ENCODE data around the gene PBOV1. TPM values are rescaled to one million over a fixed set of nuclear protein-coding genes. Genes with fewer than 3 reads are reported as not detected.

PBOV1 gene
- total RNA-seq, 1 experiment from 2014 or later = not detected

DNA sequence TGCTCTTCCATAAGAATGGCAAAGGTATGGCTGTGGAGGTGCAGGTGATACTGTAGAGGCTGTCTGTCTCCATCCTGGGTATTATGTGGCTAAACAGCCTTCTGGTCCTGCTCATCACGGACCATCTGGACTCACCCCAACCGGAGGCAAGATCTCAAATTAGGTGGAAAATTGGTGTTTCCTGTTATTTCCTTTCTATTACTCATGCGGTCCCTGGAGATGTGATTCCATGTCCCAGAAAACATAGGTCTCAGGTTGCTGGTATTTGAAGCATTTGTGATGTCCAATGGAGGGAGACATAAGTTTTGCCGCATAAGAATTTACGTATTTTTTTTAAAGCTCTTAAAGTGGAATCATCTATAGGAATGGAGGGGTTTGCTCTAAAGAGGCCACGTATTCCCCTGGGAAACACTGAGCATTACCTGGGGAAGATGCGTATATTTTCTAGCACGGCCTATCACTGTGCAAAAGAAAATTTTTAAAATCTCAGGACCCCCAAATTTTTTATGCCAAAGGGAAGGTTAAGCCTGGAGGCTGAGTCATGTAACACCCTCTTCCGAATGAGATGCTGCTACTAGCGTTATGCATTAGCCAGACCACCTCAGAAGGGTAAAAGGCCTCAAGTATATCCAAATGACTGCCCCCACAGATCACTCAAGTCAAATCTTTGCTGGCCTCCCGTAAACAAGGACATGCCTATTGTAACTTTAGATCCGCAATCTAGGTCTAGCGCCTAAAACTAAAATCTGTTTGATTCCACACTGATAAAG, 22.4 kb upstream of the PBOV1 start:
- intact Hi-C loops (cut with micrococcal nuclease) = no loop called here
- POLR2A ChIA-PET = no interaction called here
- TF ChIP-seq SP1 (IDR thresholded peaks at IDR 0.05; ENCODE audit: low read depth) (no peak), SIN3A (IDR thresholded peaks at IDR 0.05; ENCODE audit: low read depth) (no peak), FOSL1 (IDR thresholded peaks at IDR 0.05; ENCODE audit: low read depth) (no peak), ZNF274 (IDR thresholded peaks at IDR 0.05; ENCODE audit: low read depth, low read length) (no peak), ELF1 (IDR thresholded peaks at IDR 0.05; ENCODE audit: borderline replicate concordance, low read depth) (no peak), YY1 (IDR thresholded peaks at IDR 0.05; ENCODE audit: extremely low read depth, insufficient replicate concordance, low read depth, low read length) (no peak), EZH2phosphoT487 (IDR thresholded peaks at IDR 0.05; ENCODE audit: borderline replicate concordance) (no peak), RAD21 (IDR thresholded peaks at IDR 0.05; ENCODE audit: low read depth) (no peak), CEBPB (IDR thresholded peaks at IDR 0.05; ENCODE audit: low read depth) (no peak), EZH2 (IDR thresholded peaks at IDR 0.05) (no peak), CBX3 (IDR thresholded peaks at IDR 0.05; ENCODE audit: low read depth) (no peak), SRF (IDR thresholded peaks at IDR 0.05; ENCODE audit: low read depth) (no peak), EGR1 (IDR thresholded peaks at IDR 0.05; ENCODE audit: low read depth) (no peak), POLR2A (IDR thresholded peaks at IDR 0.05; ENCODE audit: borderline replicate concordance, extremely low read depth, insufficient read depth, insufficient read length) (no peak), POLR2AphosphoS5 (IDR thresholded peaks at IDR 0.05; ENCODE audit: low read depth, low read length) (no peak), JUND (IDR thresholded peaks at IDR 0.05) (no peak)
- TF ChIP-seq, protein P1, sequence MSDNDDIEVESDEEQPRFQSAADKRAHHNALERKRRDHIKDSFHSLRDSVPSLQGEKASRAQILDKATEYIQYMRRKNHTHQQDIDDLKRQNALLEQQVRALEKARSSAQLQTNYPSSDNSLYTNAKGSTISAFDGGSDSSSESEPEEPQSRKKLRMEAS (IDR thresholded peaks at IDR 0.05) = no peak
- TF ChIP-seq, protein P2, sequence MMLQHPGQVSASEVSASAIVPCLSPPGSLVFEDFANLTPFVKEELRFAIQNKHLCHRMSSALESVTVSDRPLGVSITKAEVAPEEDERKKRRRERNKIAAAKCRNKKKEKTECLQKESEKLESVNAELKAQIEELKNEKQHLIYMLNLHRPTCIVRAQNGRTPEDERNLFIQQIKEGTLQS (IDR thresholded peaks at IDR 0.05) = no peak
- TF ChIP-seq, protein P3, sequence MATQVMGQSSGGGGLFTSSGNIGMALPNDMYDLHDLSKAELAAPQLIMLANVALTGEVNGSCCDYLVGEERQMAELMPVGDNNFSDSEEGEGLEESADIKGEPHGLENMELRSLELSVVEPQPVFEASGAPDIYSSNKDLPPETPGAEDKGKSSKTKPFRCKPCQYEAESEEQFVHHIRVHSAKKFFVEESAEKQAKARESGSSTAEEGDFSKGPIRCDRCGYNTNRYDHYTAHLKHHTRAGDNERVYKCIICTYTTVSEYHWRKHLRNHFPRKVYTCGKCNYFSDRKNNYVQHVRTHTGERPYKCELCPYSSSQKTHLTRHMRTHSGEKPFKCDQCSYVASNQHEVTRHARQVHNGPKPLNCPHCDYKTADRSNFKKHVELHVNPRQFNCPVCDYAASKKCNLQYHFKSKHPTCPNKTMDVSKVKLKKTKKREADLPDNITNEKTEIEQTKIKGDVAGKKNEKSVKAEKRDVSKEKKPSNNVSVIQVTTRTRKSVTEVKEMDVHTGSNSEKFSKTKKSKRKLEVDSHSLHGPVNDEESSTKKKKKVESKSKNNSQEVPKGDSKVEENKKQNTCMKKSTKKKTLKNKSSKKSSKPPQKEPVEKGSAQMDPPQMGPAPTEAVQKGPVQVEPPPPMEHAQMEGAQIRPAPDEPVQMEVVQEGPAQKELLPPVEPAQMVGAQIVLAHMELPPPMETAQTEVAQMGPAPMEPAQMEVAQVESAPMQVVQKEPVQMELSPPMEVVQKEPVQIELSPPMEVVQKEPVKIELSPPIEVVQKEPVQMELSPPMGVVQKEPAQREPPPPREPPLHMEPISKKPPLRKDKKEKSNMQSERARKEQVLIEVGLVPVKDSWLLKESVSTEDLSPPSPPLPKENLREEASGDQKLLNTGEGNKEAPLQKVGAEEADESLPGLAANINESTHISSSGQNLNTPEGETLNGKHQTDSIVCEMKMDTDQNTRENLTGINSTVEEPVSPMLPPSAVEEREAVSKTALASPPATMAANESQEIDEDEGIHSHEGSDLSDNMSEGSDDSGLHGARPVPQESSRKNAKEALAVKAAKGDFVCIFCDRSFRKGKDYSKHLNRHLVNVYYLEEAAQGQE (IDR thresholded peaks at IDR 0.05; ENCODE audit: low read depth) = no peak
- Histone ChIP-seq H3K27ac (ENCODE audit: low read depth, low read length) (no peak overlapping the region), H3K4me2 (ENCODE audit: low read length) (no peak overlapping the region), H3K4me3 (replicated peaks in 1 of 2; ENCODE audit: low read depth in 1 of 2, low read length in 2 of 2) (no peak overlapping the region), H3K4me1 (ENCODE audit: control insufficient read depth in 1 of 2, insufficient read depth in 2 of 2, low read length in 2 of 2) (no peaks in the 10 kb centered on the region), H3K9ac (ENCODE audit: low read length) (no peak overlapping the region), H3K9me3 (ENCODE audit: control insufficient read depth in 1 of 2, insufficient read depth in 1 of 2, low read depth in 1 of 2, low read length in 2 of 2) (no peaks in the 10 kb centered on the region), H3K9me2 (ENCODE audit: insufficient read depth) (no peaks in the 10 kb centered on the region), H3K27me3 (ENCODE audit: insufficient read depth, low read length) (no peaks in the 10 kb centered on the region), H4K20me1 (ENCODE audit: insufficient read depth) (no peaks in the 10 kb centered on the region), H2AFZ (ENCODE audit: low read depth, low read length, poor library complexity, severe bottlenecking) (no peak overlapping the region), H3K79me2 (ENCODE audit: insufficient read depth, low read length) (no peaks in the 10 kb centered on the region), H3K36me3 (ENCODE audit: control insufficient read depth in 1 of 2, insufficient read depth in 2 of 2, low read length in 2 of 2) (no peaks in the 10 kb centered on the region)
- CTCF ChIA-PET = no interaction called here
- RAD21 ChIA-PET (ENCODE audit: low non-redundant PET in 1 of 2, low total read pairs in 2 of 2, uncharacterized antibody in 2 of 2, unreplicated experiment in 2 of 2) = no interaction called here
- no peak for ATAC-seq
- DNase-seq (ENCODE audit: low read depth, low spot score) = no peak
- no TSS peak for BruUV-seq (replicated peaks)
